Right ventricle myocardium inferior (tissue), 1 donor: ENCODE data around the gene FNBP1. TPM values are rescaled to one million over a fixed set of nuclear protein-coding genes. Genes with fewer than 3 reads are reported as not detected.

Experiments
- ATAC-seq: fragments of 200-7000 bp; cut with Tn5 transposase; one replicate; pipeline ENCODE4 v1.9.1; 2020; ENCODE audit warnings: mild to moderate bottlenecking, moderate library complexity
- DNase-seq: peaks from one replicate; pipeline ENCODE4 v3.0.0; 2021; ENCODE audit errors: missing footprints
- intact Hi-C: fragments of 100-400 bp; cut with DNase I; formaldehyde crosslinking; loops from one replicate; pipeline ENCODE4 v1.11.0; 2022
- total RNA-seq: library from RNA; stranded (reverse); fragmentation: NEBNext Ultra II Directional; extraction: Animal tissue kit (Norgen Biotek cat#: 25700); gene quantifications from one replicate; pipeline ENCODE4 v1.2.1, GENCODE V29; 2021
- donor health status: DM: no; HTN: yes; CAD: no; lungs with severe emphysema.

The FNBP1 gene
- total RNA-seq, 1 donor from 2014 or later, result 24.2 TPM

DNA sequence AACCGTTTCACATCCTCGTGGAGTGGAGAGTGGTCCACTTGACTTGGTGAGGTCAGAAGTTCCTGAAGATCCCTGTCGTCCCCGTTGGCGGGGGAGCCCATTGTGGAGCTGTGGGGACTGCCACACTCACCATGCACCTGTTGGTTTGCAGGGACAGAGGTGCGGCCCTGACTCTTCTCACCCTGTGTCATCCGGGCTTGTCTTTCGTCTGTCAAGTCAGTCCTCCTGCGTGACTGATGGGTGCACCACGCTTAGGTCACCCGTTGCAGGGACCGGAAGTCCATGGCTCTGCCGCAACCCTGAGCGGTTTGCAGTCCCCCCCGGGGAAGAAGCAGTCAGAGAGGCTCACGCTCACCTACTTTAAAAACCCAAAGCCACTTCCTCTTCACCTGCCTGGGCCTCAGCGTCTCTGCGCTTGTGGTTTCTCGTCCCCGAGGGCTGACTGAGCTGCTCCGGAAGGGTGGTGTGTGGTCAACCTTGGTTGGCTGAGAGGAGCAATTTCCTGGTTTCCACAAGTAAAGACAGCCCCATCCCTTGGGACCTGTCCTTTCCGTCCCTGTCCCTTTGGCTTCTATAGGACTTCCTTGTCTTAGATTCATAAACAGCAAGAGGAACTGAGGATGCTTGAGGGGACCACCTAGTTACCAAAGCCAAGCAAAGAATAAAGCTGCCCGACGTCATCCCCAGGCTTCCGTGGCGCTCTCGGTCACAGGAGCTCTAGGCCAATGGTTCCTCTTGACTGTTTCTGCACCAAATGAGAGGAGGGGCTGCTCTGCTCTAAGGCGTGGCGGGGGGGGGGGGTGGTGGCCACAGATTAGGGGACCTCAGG is 154.5 kb downstream of the FNBP1 start:
- DNase-seq (peak; percentile 89), ATAC-seq (no peak)
- intact Hi-C loops, result loop anchor here (5.0 kb wide), 2 partner anchors 74 to 349 kb away; no protein-coding TSS in a partner anchor

- intact Hi-C loops, result loop anchor here (5.0 kb wide), 2 partner anchors 75 to 350 kb away; no protein-coding TSS in a partner anchor
- ATAC-seq (no peak), DNase-seq (peak; percentile 78)
These were observed 155.4 kb downstream of the FNBP1 start for GRCh38 chr9:129887334-129888292.

DNA sequence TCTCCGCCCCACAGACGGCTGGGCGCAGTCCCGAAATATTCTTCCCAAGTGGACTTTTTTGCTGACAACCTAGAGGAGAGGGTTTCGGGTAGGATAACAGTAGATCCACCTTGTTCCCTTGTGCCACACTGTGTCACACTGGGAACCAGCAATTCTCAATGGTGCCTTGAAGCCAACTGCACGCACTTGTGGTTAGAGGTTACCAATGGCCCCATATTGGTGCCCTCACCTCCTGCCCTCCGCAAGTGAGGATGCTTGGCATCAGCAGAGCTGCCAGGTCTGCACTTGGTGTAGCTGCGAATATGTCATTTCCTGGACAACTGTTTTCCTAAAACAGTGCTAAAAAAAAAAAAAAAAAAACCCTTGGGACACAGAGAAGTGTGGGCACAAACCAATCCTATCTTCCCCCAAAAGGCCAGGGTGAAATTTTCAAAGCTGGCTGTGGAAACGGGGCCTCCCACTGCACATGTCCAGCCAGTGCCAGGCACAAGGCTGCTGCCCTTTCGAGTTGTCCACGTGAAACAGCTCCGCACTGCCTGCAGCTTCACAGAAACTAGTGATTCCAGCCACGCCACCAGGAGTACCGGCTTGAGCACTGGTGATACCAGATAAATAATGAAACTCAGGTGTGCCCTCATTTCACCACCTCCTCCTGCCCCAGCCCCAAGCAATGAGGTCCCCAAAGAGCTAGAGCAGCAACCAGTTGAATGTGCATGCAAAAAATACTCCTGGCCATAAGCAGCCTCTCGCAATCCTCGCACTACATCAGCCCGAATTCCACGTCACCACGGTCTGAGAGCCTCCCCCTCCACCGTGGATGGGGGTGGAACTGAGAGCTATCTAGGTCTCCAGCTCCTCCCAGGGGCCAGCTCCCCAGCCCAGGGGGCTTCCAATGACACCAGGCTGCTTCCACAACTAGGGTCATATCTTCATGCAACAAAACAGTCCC is 156.5 kb downstream of the FNBP1 start:
- DNase-seq (no peak), ATAC-seq (no peak)
- intact Hi-C loops, result loop anchor here (5.0 kb wide), 2 partner anchors 76 to 351 kb away; no protein-coding TSS in a partner anchor

- DNase-seq, result peak; percentile 97
- intact Hi-C loops, result loop anchor here (1.0 to 5.0 kb wide), 4 partner anchors 77 to 352 kb away; partner anchors contain the start of gene GPR107
- peak; percentile 95 for ATAC-seq
These were observed 157.3 kb downstream of the FNBP1 start for GRCh38 chr9:129885670-129886106.

DNA sequence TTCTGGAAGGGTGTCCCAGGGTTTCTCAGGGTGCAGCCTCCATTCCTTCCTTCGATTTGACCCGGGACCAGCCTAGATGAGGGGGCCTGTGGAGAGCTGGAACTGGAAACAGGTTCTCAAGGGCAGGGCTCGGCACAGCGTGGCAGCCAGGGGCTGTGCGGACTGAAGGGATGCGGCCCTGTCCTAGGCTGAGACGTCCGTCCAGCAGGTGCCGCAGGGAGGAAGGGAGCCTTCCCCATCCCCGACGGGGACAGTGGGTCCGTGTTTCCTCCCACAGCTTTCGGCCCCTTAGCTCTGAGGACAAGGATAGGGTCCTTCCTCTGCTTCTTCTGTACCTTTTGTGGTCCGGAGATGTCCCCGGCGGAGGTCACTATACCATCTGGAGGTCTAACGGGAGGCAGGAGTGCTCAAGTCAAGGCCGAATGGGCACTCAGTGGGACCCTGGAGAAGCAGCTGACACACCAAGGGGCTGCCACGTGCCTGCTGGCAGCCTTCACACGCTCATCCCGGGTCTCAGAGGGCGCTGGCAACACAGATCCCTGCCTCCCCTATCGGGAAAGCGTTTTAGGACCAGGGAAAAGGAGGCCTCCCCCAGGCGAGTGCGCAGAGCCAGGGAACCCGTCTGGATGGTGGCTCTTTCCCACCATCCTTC is 157.8 kb downstream of the FNBP1 start:
- intact Hi-C loops, result loop anchor here (1.0 to 5.0 kb wide), 4 partner anchors 77 to 352 kb away; partner anchors contain the start of gene GPR107
- ATAC-seq (peak; percentile 47), DNase-seq (no peak)

- peak; percentile 96 for DNase-seq
- peak; percentile 76 for ATAC-seq
- intact Hi-C loops, result loop anchor here (1.0 to 5.0 kb wide), 4 partner anchors 78 to 353 kb away; partner anchors contain the start of gene GPR107
These were observed 158.6 kb downstream of the FNBP1 start for GRCh38 chr9:129884220-129885017.

- intact Hi-C loops, result no loop called here
- DNase-seq (peak; percentile 64), ATAC-seq (no peak)
These were observed 161.3 kb downstream of the FNBP1 start for GRCh38 chr9:129881547-129882324.

DNA sequence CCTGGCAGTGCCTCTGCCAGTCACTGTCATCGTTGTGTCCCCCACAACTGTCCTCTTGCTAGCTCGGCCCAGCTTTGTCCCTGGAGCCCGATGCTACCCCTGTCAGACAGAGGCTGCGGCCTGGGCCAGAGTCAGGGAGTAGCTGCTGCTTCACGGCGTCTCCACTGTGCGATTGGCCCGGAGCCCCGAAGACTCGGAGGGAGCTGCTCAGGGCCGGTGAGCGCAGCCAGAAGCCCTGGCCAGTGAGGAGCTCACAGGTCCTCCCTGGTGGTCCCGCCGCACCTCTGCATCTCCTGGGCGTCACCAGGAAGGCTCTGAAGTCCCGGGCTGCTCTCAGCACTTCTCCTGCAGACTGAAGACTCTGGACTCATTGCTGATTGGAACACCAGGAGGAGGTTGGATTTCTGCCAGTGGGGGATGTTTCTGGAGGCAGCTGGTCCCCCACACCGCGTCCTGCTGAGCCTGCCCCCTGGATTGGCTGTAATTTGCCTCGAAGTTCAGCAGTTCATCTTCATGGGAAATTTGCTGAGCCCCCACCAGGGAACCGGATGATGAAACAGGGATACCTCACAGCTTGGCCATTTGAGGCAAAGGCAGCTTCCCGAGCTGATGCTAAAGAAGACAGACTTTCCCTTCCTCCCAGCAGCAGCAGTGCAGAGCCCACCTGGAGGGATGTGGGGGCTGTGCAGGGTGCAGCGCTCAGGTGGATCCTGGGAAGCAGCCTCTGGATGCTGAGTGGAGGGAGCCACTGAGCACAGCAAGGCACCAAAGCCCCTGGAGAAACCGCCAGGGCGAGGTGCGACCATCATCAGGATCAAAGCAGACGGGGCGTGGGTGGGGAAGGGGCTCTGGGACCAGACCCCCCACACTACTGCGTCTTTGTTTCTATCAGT is 162.1 kb downstream of the FNBP1 start:
- intact Hi-C loops, result no loop called here
- DNase-seq (peak; percentile 64), ATAC-seq (no peak)

- ATAC-seq, result no peak
- intact Hi-C loops, result no loop called here
- no peak for DNase-seq
These were observed 162.9 kb downstream of the FNBP1 start for GRCh38 chr9:129879991-129880653.

GRCh38 chr9:129879103-129879699 is 163.8 kb downstream of the FNBP1 start:
- intact Hi-C loops, result no loop called here
- ATAC-seq, result no peak
- DNase-seq, result peak; percentile 67

DNA sequence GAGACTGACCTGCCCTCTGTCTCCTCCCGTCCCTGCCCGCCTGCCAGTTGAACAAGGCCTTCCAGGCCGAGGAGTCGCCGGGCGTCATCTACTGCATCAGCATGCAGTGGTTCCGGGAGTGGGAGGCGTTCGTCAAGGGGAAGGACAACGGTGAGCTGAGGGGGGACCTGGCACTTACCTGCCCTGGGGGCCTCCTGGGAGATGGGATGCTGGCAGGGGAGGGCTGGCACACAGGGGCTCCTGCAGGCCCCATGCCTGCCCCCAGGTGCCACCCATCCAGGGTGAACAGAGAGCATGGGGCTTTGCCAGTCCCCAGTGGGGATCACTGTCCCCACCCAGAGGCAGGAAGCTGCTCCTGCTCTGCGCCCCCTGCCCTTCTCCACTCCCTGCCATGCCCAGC is 164.7 kb downstream of the FNBP1 start:
- DNase-seq, result no peak
- ATAC-seq, result no peak
- intact Hi-C loops, result no loop called here

DNA sequence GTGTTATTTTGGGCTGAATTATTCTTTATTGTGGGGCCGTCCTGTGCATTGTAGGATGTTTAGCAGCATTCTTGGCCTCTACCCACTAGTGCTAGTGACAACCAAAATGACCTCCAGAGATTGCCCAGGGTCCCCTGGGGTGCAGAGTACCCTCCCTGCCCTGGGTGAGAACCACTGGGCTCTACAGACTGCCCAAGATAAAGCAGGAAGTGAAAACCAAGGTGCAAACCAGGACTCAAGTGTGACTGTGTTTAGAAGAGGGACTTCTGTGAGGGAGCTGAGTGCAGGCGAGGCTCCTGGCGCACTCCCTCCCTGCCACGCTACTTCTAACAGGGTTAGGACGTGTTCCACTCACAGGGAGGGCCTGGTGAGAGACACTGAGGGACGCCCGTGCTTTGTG is 166.2 kb downstream of the FNBP1 start:
- ATAC-seq (no peak), DNase-seq (no peak)
- intact Hi-C loops, result no loop called here

- intact Hi-C loops, result no loop called here
- ATAC-seq (no peak), DNase-seq (no peak)
These were observed 167.1 kb downstream of the FNBP1 start for GRCh38 chr9:129875687-129876395.

GRCh38 chr9:129875181-129875611 is 167.8 kb downstream of the FNBP1 start:
- ATAC-seq (no peak), DNase-seq (peak; percentile 55)
- intact Hi-C loops, result no loop called here
